Endothelial cell of hepatic sinusoid (primary cell): ENCODE data around the gene AGA.

Experiments used
- in situ Hi-C: cut with HindIII; loops from 2 replicates; pipeline ENCODE4 v1.10.0; 2017; ENCODE audit warnings: low sequenced_read_pairs

The AGA gene

GRCh38 chr4:177441803-177442622 is at the start of gene AGA:
Gene AGA, minus strand, starts transcription at chr4:177442437. Its CDS starts 62 bp downstream, at chr4:177442375.
- in situ Hi-C loops = no loop called here

- in situ Hi-C loops = no loop called here
Measured at GRCh38 chr4:177492022-177492421, 49.8 kb upstream of the AGA start.

- in situ Hi-C loops = no loop called here
Measured at GRCh38 chr4:177490769-177491168, 48.5 kb upstream of the AGA start.

- in situ Hi-C loops = no loop called here
Measured at GRCh38 chr4:177489471-177490246, 47.4 kb upstream of the AGA start.

GRCh38 chr4:177487977-177488376 is 45.7 kb upstream of the AGA start:
- in situ Hi-C loops = no loop called here

GRCh38 chr4:177485528-177485927 is 43.3 kb upstream of the AGA start:
- in situ Hi-C loops = no loop called here

- in situ Hi-C loops = no loop called here
Measured at GRCh38 chr4:177484613-177485021, 42.4 kb upstream of the AGA start.

GRCh38 chr4:177483760-177484159 is 41.5 kb upstream of the AGA start:
- in situ Hi-C loops = no loop called here

- in situ Hi-C loops = no loop called here
Measured at GRCh38 chr4:177483271-177483670, 41.0 kb upstream of the AGA start.

- in situ Hi-C loops = no loop called here
Measured at GRCh38 chr4:177482367-177482766, 40.1 kb upstream of the AGA start.

- in situ Hi-C loops = no loop called here
Measured at GRCh38 chr4:177480795-177481194, 38.6 kb upstream of the AGA start.

GRCh38 chr4:177479063-177479462 is 36.8 kb upstream of the AGA start:
- in situ Hi-C loops = no loop called here

GRCh38 chr4:177478496-177478895 is 36.3 kb upstream of the AGA start:
- in situ Hi-C loops = no loop called here

GRCh38 chr4:177473991-177474390 is 31.8 kb upstream of the AGA start:
- in situ Hi-C loops = no loop called here

- in situ Hi-C loops = no loop called here
Measured at GRCh38 chr4:177464026-177464425, 21.8 kb upstream of the AGA start.

GRCh38 chr4:177461606-177462005 is 19.4 kb upstream of the AGA start:
- in situ Hi-C loops = no loop called here

GRCh38 chr4:177460460-177460859 is 18.2 kb upstream of the AGA start:
- in situ Hi-C loops = no loop called here

GRCh38 chr4:177455561-177455970 is 13.3 kb upstream of the AGA start:
- in situ Hi-C loops = no loop called here

- in situ Hi-C loops = no loop called here
Measured at GRCh38 chr4:177453116-177453515, 10.9 kb upstream of the AGA start.

GRCh38 chr4:177451108-177451500 is 8.9 kb upstream of the AGA start:
- in situ Hi-C loops = no loop called here

- in situ Hi-C loops = no loop called here
Measured at GRCh38 chr4:177450426-177451107, 8.3 kb upstream of the AGA start.

GRCh38 chr4:177448850-177449249 is 6.6 kb upstream of the AGA start:
- in situ Hi-C loops = no loop called here
